Mesendoderm (in vitro differentiated cells): Measurements from ENCODE around the gene DLG2.

Experiments used
- DNase-seq: peaks from one replicate; pipeline ENCODE4 v3.0.0; 2013
- H2AK5ac ChIP-seq: 2 replicates; pipeline ENCODE4 v1.6.1; 2013; ENCODE audit warnings: low read length, inconsistent platforms
- H2BK120ac ChIP-seq: 2 replicates; pipeline ENCODE4 v1.6.1; 2013; ENCODE audit warnings: low read depth, mild to moderate bottlenecking, low read length, moderate library complexity, mixed read lengths
- H2BK15ac ChIP-seq: replicated peaks from 2 replicates; pipeline ENCODE4 v1.6.1; 2013; ENCODE audit warnings: low read depth, mild to moderate bottlenecking, moderate library complexity
- H2BK5ac ChIP-seq: 2 replicates; pipeline ENCODE4 v1.6.1; 2013; ENCODE audit warnings: low read length, inconsistent platforms
- H3K18ac ChIP-seq: 2 replicates; pipeline ENCODE4 v1.6.1; 2013; ENCODE audit warnings: mild to moderate bottlenecking, low read length, mixed read lengths
- H3K23ac ChIP-seq: one replicate; pipeline ENCODE4 v1.6.1; 2013; ENCODE audit warnings: low read length
- H3K27ac ChIP-seq: 2 replicates; pipeline ENCODE4 v1.5.1; 2013; ENCODE audit warnings: low read depth, mild to moderate bottlenecking, inconsistent platforms, low read length, moderate library complexity
- H3K27me3 ChIP-seq: 2 replicates; pipeline ENCODE4 v1.6.1; 2013; ENCODE audit warnings: low read length, control low read depth, mild to moderate bottlenecking, inconsistent platforms; ENCODE audit not compliant: insufficient read depth, poor library complexity
- H3K36me3 ChIP-seq: 2 replicates; pipeline ENCODE4 v1.6.1; 2013; ENCODE audit warnings: low read length, inconsistent platforms; ENCODE audit not compliant: control insufficient read depth, insufficient read depth
- H3K4ac ChIP-seq: one replicate; pipeline ENCODE4 v1.6.1; 2013; ENCODE audit warnings: low read depth, mild to moderate bottlenecking, low read length, moderate library complexity
- H3K4me1 ChIP-seq: 2 replicates; pipeline ENCODE4 v1.6.1; 2013; ENCODE audit warnings: low read depth, low read length, inconsistent platforms; ENCODE audit not compliant: control insufficient read depth
- H3K4me2 ChIP-seq: 2 replicates; pipeline ENCODE4 v1.6.1; 2013; ENCODE audit warnings: low read length
- H3K4me3 ChIP-seq: 2 replicates; pipeline ENCODE4 v1.5.1; 2013; ENCODE audit warnings: mild to moderate bottlenecking, low read length
- H3K56ac ChIP-seq: one replicate; pipeline ENCODE4 v1.6.1; 2013; ENCODE audit warnings: low read length
- H3K79me1 ChIP-seq: 2 replicates; pipeline ENCODE4 v1.6.1; 2013; ENCODE audit warnings: low read length, inconsistent platforms
- H3K79me2 ChIP-seq: 2 replicates; pipeline ENCODE4 v1.6.1; 2013; ENCODE audit warnings: mild to moderate bottlenecking, low read length; ENCODE audit not compliant: control insufficient read depth, insufficient read depth
- H3K9ac ChIP-seq: 2 replicates; pipeline ENCODE4 v1.6.1; 2013; ENCODE audit warnings: low read length, inconsistent platforms
- H4K5ac ChIP-seq: one replicate; pipeline ENCODE4 v1.6.1; 2013; ENCODE audit warnings: low read length
- H4K8ac ChIP-seq: one replicate; pipeline ENCODE4 v1.6.1; 2013; ENCODE audit warnings: low read depth, mild to moderate bottlenecking, control low read depth, low read length, moderate library complexity
- WGBS: extraction: QIAGEN DNeasy Blood & Tissue Kit; methylation state at CpG from one replicate; pipeline ENCODE4 v1.1.7; 2013; ENCODE audit warnings: low lambda C conversion rate, missing lambda C conversion rate; ENCODE audit not compliant: insufficient coverage; ENCODE audit errors: extremely low coverage; 5-methylcytosine and 5-hydroxymethylcytosine counted together

The DLG2 gene

DNA sequence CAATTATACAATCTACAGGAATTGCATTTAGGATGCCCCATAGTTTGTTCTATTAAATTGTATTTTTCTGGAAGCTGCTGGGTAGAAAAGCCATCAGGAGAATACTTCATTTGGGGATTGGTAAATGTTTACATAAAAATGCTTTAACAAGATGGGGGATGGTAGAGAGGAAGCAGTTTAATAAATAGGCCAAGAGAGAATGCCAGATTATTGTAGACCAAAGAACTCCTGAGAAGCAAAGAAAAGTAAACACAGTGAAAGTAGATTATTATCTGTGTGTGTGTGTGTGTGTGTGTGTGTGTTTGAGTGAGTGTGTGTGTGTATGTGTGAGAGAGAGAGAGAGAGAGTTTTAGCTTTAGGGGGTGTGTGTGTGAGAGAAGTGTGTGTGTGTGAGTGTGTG is 1520.6 kb downstream of the DLG2 start:
- Histone ChIP-seq H4K8ac (no peak overlapping the region), H3K27ac (no peak overlapping the region), H3K4ac (no peak overlapping the region), H2BK120ac (no peak overlapping the region), H3K4me3 (no peak overlapping the region), H2BK5ac (no peak overlapping the region), H3K79me1 (no peaks in the 10 kb centered on the region), H3K18ac (no peak overlapping the region), H3K23ac (no peak overlapping the region), H2AK5ac (no peak overlapping the region), H3K79me2 (no peaks in the 10 kb centered on the region), H3K9ac (no peak overlapping the region), H2BK15ac (no peak overlapping the region), H3K4me2 (no peak overlapping the region), H3K36me3 (no peaks in the 10 kb centered on the region), H3K56ac (no peak overlapping the region), H4K5ac (no peak overlapping the region), H3K27me3 (peaks cover 2% of the 10 kb centered on the region), H3K4me1 (no peaks in the 10 kb centered on the region)
- no peak for DNase-seq

DNA sequence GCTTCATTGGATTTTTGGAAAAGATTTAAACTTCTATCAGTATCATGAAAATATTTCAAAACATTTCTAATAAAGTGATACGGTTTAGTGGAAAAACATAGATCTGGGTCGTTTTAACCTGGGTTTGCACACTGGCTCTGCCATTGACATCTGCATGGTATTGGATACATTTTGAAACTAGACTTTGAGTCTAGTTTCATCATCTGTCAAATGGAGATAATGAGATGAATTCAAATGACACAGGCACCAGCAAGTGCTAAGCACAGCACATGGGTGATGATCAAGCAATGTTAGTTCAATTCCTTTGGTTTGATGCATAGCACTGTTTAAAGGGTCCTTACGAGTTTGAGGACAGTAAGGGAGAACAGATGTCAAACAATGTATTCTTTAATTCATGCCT is 1522.0 kb downstream of the DLG2 start:
- no peaks in the 10 kb centered on the region for H3K79me2 ChIP-seq
- H3K4me3 ChIP-seq = no peak overlapping the region
- WGBS = no CpG with 5 or more reads among the region's 3 CpGs

DNA sequence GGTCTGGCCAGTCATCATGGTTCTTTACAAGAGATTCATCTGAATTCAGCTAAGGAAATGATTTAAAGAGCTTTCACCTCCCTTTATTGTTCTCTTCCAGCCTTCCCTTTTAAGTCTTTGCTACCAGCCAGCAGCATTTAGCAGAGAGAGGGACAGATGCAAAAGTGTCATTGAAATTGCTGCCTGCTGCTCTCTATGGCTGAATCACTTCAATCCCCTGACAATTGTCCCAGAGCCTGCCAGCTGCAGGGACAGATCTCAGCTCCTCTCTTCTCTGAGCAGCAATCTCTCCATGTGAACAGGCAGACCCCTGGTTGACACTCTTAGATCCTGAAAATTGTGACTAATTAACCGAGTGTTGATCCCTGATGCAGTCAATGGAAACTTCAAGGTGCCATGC is 1524.0 kb downstream of the DLG2 start:
- H3K4me1 ChIP-seq = no peaks in the 10 kb centered on the region
- no peak overlapping the region for H2AK5ac ChIP-seq
- no peaks in the 10 kb centered on the region for H3K36me3 ChIP-seq
- H2BK120ac ChIP-seq = no peak overlapping the region
- no peak overlapping the region for H3K23ac ChIP-seq
- no peak overlapping the region for H3K27ac ChIP-seq
- H3K4me3 ChIP-seq = no peak overlapping the region
- no peak overlapping the region for H3K9ac ChIP-seq
- H2BK5ac ChIP-seq = no peak overlapping the region
- no peak overlapping the region for H3K4me2 ChIP-seq
- H2BK15ac ChIP-seq = no peak overlapping the region
- H4K5ac ChIP-seq = no peak overlapping the region
- no peak overlapping the region for H3K18ac ChIP-seq
- no peak overlapping the region for H3K56ac ChIP-seq
- no peaks in the 10 kb centered on the region for H3K27me3 ChIP-seq
- DNase-seq = no peak
- H4K8ac ChIP-seq = peak overlapping the region; percentile 13
- H3K79me1 ChIP-seq = no peaks in the 10 kb centered on the region
- WGBS = no CpG with 5 or more reads among the region's 1 CpG
- no peaks in the 10 kb centered on the region for H3K79me2 ChIP-seq
- no peak overlapping the region for H3K4ac ChIP-seq

More for the DNA sequence above, 1522.0 kb downstream of the DLG2 start:
- Histone ChIP-seq H2BK120ac (no peak overlapping the region), H3K27ac (no peak overlapping the region), H4K8ac (no peak overlapping the region), H2AK5ac (no peak overlapping the region), H3K56ac (no peak overlapping the region), H3K27me3 (peaks cover 2% of the 10 kb centered on the region), H3K4me1 (no peaks in the 10 kb centered on the region), H4K5ac (no peak overlapping the region), H2BK15ac (no peak overlapping the region), H3K79me1 (no peaks in the 10 kb centered on the region), H3K4me2 (no peak overlapping the region), H3K23ac (no peak overlapping the region), H3K4ac (no peak overlapping the region), H3K18ac (no peak overlapping the region), H3K36me3 (no peaks in the 10 kb centered on the region), H3K9ac (no peak overlapping the region), H2BK5ac (no peak overlapping the region)
- no peak for DNase-seq

DNA sequence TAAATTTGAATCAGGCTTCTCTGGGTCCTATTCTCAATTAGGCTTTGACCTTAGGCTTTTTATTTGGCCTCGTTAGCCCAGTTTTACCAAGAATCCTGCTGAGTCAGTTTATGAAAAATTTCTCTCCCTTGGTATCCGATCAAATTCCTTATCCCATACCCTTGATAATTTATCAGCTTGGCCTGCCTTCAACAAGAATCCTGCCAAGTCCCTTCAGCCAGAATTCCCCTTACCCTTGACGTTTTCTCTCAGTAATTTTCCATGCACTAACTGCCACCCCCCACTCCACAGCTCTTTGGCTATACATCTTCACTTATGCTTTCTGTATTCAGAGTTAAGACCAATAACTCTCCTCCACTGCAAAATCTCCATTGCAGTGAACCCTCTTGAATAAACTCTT is 1530.0 kb downstream of the DLG2 start:
- Histone ChIP-seq H3K79me1 (no peaks in the 10 kb centered on the region), H2BK5ac (no peak overlapping the region), H3K9ac (no peak overlapping the region), H3K4me3 (no peak overlapping the region), H3K27ac (no peak overlapping the region), H3K18ac (peak overlapping the region; percentile 28), H4K8ac (no peak overlapping the region), H4K5ac (no peak overlapping the region), H3K56ac (no peak overlapping the region), H3K36me3 (no peaks in the 10 kb centered on the region), H3K27me3 (no peaks in the 10 kb centered on the region), H3K4me2 (no peak overlapping the region), H3K4ac (no peak overlapping the region), H2BK120ac (no peak overlapping the region), H2AK5ac (no peak overlapping the region), H2BK15ac (peak overlapping the region; percentile 45), H3K4me1 (peaks cover 5% of the 10 kb centered on the region), H3K23ac (no peak overlapping the region), H3K79me2 (no peaks in the 10 kb centered on the region)
- peak; percentile 16 for DNase-seq
- no CpG with 5 or more reads among the region's 3 CpGs for WGBS

DNA sequence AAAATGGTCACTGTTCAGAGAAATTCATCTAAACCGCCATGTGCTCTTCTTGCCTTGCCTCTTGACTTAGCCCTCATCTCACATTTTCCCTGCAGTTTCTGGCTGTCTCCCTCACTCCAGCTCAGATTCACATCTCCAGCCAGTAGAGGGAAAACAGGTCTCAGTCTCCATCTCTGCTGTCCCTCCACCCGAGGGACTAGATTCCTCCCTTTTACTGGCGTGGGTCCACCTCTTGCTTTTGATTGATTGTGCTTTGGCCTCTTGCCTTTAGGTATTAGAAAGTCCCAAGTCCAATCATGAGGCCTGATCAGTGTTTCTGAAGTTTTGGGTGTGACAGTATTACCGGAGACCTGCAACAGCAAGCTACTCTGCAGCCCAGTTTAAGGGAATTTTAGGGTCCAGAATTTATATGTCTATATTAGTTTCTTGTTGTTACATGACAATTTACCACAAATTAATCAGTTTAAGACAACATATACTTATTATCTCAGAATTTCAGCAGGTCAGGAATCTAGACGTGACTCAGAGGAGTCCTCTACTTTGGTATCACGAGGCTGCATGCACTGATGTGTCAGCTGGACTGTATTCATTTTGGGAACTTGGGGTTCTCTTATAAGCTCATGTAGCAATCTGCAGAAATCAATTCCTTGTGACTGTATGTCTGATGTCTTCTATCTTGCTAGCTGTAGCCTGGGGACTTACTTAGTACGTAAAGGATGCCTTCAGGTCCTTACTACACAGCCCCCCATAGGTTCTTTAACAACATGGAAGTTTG is 1535.7 kb downstream of the DLG2 start:
- H2BK15ac ChIP-seq = no peak overlapping the region
- no peak overlapping the region for H4K5ac ChIP-seq
- no peaks in the 10 kb centered on the region for H3K79me2 ChIP-seq
- no peaks in the 10 kb centered on the region for H3K27me3 ChIP-seq
- no peak overlapping the region for H3K27ac ChIP-seq
- H3K36me3 ChIP-seq = no peaks in the 10 kb centered on the region
- WGBS = no CpG with 5 or more reads among the region's 7 CpGs
- H3K4ac ChIP-seq = no peak overlapping the region
- H3K4me3 ChIP-seq = no peak overlapping the region
- no peaks in the 10 kb centered on the region for H3K79me1 ChIP-seq
- peak; percentile 27 for DNase-seq
- no peak overlapping the region for H3K23ac ChIP-seq
- no peak overlapping the region for H2BK5ac ChIP-seq
- no peaks in the 10 kb centered on the region for H3K4me1 ChIP-seq
- H3K18ac ChIP-seq = no peak overlapping the region
- no peak overlapping the region for H4K8ac ChIP-seq
- H3K56ac ChIP-seq = no peak overlapping the region
- no peak overlapping the region for H3K9ac ChIP-seq
- H3K4me2 ChIP-seq = no peak overlapping the region
- no peak overlapping the region for H2BK120ac ChIP-seq
- H2AK5ac ChIP-seq = no peak overlapping the region
